Suprapubic skin (tissue), 4 donors: ENCODE data around the gene TLE6. TPM values are rescaled to one million over a fixed set of nuclear protein-coding genes. Genes with fewer than 3 reads are reported as not detected.

Experiments
- DNase-seq, 2 donors: peaks; one replicate each; pipeline ENCODE4 v3.0.0-alpha.2; 2019; ENCODE audit warnings: low spot score in 2 of 2
- H3K27ac ChIP-seq: fragments of 200-600 bp; sonication (generic); one replicate; pipeline ENCODE4 v1.5.1; 2019
- H3K27me3 ChIP-seq: fragments of 200-600 bp; sonication (generic); one replicate; pipeline ENCODE4 v1.5.1; 2019
- H3K36me3 ChIP-seq: fragments of 200-600 bp; sonication (generic); one replicate; pipeline ENCODE4 v1.5.1; 2019
- H3K4me1 ChIP-seq: fragments of 200-600 bp; sonication (generic); one replicate; pipeline ENCODE4 v1.5.1; 2019
- H3K4me3 ChIP-seq: fragments of 200-600 bp; sonication (generic); one replicate; pipeline ENCODE4 v1.5.1; 2019; ENCODE audit warnings: mild to moderate bottlenecking
- H3K9me3 ChIP-seq: fragments of 200-600 bp; sonication (generic); one replicate; pipeline ENCODE4 v1.5.1; 2019
- EP300 ChIP-seq: sonication (generic); formaldehyde crosslinking; IDR thresholded peaks from one replicate; pipeline ENCODE4 v1.6.1; 2017; ENCODE audit warnings: antibody characterized with exemption
- POLR2A ChIP-seq, 2 donors: fragments of 450-650 bp; IDR thresholded peaks; one replicate each; pipeline ENCODE4 v1.6.1; 2017; ENCODE audit warnings: antibody characterized with exemption in 2 of 2, mild to moderate bottlenecking in 2 of 2, moderate library complexity in 2 of 2
- POLR2AphosphoS5 ChIP-seq, 3 donors: sonication (generic); formaldehyde crosslinking; IDR thresholded peaks; one replicate each; pipeline ENCODE4 v1.6.1; 2017; ENCODE audit warnings: antibody characterized with exemption in 3 of 3
- WGBS: methylation state at CpG from one replicate; pipeline ENCODE4 v1.1.5; 2018; 5-methylcytosine and 5-hydroxymethylcytosine counted together
- total RNA-seq, 4 donors: library from RNA; depleted of rRNA; stranded (reverse); fragments of >200 nt; gene quantifications; one replicate each; pipeline ENCODE4 v1.1.0, GENCODE V29; 2016
- TF ChIP-seq, protein P1 (sequence below), 2 donors: fragments of 200-600 bp in 1 of 2; fragments of 450-650 bp in 1 of 2; sonication (generic) in 1 of 2; IDR thresholded peaks; one replicate each; pipeline ENCODE4 v1.5.1; 2016 to 2019; ENCODE audit warnings: antibody characterized with exemption in 2 of 2, mild to moderate bottlenecking in 1 of 2, moderate library complexity in 1 of 2

TLE6 gene
- total RNA-seq, 4 donors from 2014 or later: 0.23 to 1.4 (median 1.3) TPM; not detected in 1

DNA sequence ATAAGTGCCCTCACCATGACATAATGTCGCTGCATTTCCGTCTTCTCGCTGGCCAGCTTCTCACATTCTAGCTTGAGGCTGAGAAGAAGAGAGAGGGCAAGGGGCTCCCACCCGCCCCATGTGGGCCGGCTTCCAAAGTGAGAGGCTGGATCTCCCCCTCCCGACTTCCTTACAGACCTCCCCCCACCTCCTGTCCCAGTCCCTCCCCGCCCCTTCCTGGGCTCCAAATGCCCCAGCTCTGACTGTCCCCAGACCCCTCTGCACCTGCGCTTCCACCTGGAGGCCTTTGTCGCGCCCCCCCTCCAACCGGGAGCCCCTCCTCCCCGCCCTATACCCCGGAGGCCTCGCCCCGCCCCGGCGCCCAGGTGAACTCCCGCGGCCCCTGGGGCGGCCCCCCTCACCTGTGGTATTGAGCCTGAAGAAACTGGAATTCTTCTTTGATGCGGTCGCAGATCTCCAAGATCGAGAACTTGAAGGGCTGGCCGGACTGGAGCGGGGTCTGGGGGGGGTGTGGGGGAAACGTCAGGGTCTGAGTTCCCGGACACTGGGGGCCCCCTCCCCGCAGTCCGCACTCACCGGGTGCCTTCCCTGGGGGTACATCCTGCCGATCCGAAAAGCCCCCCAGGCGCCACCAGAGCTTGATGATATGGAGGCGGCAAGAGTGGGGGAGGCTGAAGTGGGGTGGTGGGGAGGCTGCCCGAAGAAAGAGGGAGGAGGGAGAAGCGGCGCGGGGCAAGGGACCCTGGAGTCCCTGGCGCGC is 51.1 kb downstream of the TLE6 start:
- no peaks in the 10 kb centered on the region for H3K27me3 ChIP-seq
- TF ChIP-seq EP300: no peak
- no peak for TF ChIP-seq POLR2A (IDR thresholded peaks at IDR 0.05)
- TF ChIP-seq POLR2AphosphoS5 (IDR thresholded peaks at IDR 0.05): no peak
- TF ChIP-seq, protein P1, sequence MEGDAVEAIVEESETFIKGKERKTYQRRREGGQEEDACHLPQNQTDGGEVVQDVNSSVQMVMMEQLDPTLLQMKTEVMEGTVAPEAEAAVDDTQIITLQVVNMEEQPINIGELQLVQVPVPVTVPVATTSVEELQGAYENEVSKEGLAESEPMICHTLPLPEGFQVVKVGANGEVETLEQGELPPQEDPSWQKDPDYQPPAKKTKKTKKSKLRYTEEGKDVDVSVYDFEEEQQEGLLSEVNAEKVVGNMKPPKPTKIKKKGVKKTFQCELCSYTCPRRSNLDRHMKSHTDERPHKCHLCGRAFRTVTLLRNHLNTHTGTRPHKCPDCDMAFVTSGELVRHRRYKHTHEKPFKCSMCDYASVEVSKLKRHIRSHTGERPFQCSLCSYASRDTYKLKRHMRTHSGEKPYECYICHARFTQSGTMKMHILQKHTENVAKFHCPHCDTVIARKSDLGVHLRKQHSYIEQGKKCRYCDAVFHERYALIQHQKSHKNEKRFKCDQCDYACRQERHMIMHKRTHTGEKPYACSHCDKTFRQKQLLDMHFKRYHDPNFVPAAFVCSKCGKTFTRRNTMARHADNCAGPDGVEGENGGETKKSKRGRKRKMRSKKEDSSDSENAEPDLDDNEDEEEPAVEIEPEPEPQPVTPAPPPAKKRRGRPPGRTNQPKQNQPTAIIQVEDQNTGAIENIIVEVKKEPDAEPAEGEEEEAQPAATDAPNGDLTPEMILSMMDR (IDR thresholded peaks at IDR 0.05): no peak
- H3K9me3 ChIP-seq: no peaks in the 10 kb centered on the region

GRCh38 chr19:3029065-3029923 is 51.9 kb downstream of the TLE6 start, which contains the start of gene TLE2:
TSS of gene TLE2 (minus strand) at chr19:3029280. CDS start at chr19:3028904, 376 bp downstream.
- DNase-seq: no peak
- Histone ChIP-seq H3K27ac (peak within 1 kb of the TSS; percentile 56), H3K36me3 (no peaks in the 10 kb centered on the region), H3K4me1 (peaks cover 24% of the 10 kb centered on the region), H3K27me3 (no peaks in the 10 kb centered on the region), H3K4me3 (peak within 1 kb of the TSS; percentile 66), H3K9me3 (no peaks in the 10 kb centered on the region)
- 24% methylated on average over 9 of the region's 85 CpGs for WGBS
- TF ChIP-seq POLR2A (IDR thresholded peaks at IDR 0.05) (no peak), POLR2AphosphoS5 (IDR thresholded peaks at IDR 0.05) (no peak), EP300 (no peak)
- TF ChIP-seq, protein P1 (IDR thresholded peaks at IDR 0.05): no peak

More for the DNA sequence above, 51.1 kb downstream of the TLE6 start:
- 11% methylated on average over 16 of the region's 40 CpGs for WGBS
- DNase-seq: no peak
- Histone ChIP-seq H3K4me3 (peak overlapping the region; percentile 66), H3K4me1 (peaks cover 20% of the 10 kb centered on the region), H3K27ac (peak overlapping the region; percentile 56), H3K36me3 (no peaks in the 10 kb centered on the region)

GRCh38 chr19:3031607-3031867 is 54.2 kb downstream of the TLE6 start:
- no peak overlapping the region for H3K27ac ChIP-seq
- no peak overlapping the region for H3K4me3 ChIP-seq
- TF ChIP-seq POLR2A (IDR thresholded peaks at IDR 0.05): no peak
- no peak for TF ChIP-seq EP300
- TF ChIP-seq, protein P1 (IDR thresholded peaks at IDR 0.05): no peak
- no peak for TF ChIP-seq POLR2AphosphoS5 (IDR thresholded peaks at IDR 0.05)
- H3K27me3 ChIP-seq: no peaks in the 10 kb centered on the region
- no peaks in the 10 kb centered on the region for H3K9me3 ChIP-seq
- DNase-seq: no peak
- H3K4me1 ChIP-seq: peaks cover 37% of the 10 kb centered on the region
- no peaks in the 10 kb centered on the region for H3K36me3 ChIP-seq
- 81% methylated on average over 5 of the region's 5 CpGs for WGBS

DNA sequence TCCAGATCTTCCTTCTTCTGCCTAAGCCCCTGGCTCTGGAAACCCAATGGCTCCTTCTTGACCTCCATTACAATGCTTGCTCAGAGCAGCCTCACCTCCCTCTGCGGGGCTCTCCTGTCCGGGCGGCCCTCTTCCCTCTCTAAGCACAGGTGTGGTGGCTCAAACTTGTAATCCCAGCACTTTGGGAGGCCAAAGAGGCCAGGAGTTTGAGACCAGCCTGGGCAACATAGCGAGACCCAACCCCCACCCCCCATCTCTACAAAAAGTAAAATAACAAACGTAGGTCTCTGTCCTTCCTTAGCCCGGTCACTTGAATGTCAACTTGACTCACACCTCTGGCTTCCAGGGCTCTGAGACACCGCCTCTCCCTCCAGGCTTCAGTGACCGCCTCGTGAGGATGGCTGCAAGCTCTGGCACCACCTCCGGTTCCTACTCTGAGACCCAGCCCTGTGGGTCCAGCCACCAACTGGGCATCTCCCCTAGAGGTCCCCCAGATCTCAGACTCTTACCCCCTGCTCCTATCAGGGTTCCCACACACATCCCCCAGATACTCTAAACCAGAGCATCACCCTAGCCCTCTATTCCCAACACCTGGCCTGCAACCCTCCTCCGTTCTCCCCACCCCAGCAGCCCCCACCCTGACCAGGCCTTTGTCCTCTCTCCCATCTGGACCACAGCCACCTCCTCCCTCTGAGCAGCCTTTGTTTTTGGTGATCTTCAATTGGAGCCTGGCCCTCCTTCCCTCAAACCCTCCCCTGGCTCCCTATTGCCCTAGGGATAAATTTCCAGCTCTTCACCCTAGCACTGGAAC is 56.4 kb downstream of the TLE6 start:
- WGBS: 68% methylated on average over 11 of the region's 11 CpGs
- Histone ChIP-seq H3K27me3 (no peaks in the 10 kb centered on the region), H3K4me1 (peaks cover 31% of the 10 kb centered on the region)

More for the DNA sequence above, 56.4 kb downstream of the TLE6 start:
- Histone ChIP-seq H3K27ac (no peak overlapping the region), H3K9me3 (no peaks in the 10 kb centered on the region), H3K4me3 (no peak overlapping the region), H3K36me3 (no peaks in the 10 kb centered on the region)
- no peak for DNase-seq
- no peak for TF ChIP-seq POLR2AphosphoS5 (IDR thresholded peaks at IDR 0.05)
- TF ChIP-seq, protein P1 (IDR thresholded peaks at IDR 0.05): no peak
- TF ChIP-seq EP300: no peak
- no peak for TF ChIP-seq POLR2A (IDR thresholded peaks at IDR 0.05)
